Activated CD8-positive, alpha-beta memory T cell treated with anti-CD3 and anti-CD28 coated beads for 48 hours (primary cell): Measurements from ENCODE around the gene C1orf115.
"Not testable (repeated sequence)": the region's sequence is repeated elsewhere in the genome, so short reads cannot be mapped to it uniquely, and the experiment has no call there.

Experiments
- DNase-seq, 3 experiments: peaks; one replicate each; pipeline ENCODE4 v3.0.0-alpha.2; 2020; ENCODE audit warnings: low read depth in 2 of 3, low spot score in 2 of 3

C1orf115 gene, protein sequence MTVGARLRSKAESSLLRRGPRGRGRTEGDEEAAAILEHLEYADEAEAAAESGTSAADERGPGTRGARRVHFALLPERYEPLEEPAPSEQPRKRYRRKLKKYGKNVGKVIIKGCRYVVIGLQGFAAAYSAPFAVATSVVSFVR

DNA sequence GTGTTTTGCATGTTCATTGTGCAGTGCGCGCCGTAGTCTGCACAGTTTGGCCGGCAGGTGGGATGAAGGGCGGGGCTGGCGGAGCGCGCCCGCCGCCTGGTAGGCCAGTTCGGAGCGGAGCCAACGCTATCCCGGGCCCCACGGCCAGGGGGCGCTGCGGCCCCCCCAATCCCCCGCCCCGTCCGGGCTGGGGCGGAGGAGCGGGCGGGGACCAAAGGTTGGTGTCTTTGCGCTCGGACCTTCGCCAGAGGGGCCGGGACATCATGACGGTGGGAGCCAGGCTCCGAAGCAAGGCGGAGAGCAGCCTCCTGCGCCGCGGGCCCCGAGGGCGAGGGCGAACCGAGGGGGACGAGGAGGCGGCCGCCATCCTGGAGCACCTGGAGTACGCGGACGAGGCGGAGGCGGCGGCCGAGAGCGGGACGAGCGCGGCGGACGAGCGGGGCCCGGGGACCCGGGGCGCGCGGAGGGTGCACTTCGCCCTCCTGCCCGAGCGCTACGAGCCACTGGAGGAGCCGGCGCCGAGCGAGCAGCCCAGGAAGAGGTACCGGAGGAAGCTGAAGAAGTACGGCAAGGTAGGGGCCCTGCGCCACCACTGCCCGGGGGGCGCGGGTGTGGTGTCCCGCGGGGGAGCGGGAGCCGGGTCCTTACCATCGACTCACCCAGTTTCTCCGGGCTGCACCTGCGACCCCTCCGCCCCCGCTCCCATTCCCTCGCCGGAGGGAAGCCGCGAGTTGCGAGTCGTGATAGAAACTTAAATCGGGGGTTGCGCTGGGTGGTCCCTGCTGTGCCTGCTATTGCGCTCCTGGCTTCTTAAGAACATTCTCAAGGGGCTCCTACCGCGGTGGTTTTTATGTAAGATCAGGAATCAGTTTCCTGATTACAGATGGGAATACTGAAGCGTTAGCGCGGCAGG is at the start of gene C1orf115:
Gene C1orf115, plus strand, starts transcription at position 224 of the 913 bp plus-strand sequence. Its CDS starts 40 bp downstream, at position 264.
- DNase-seq: peak; percentile 46 to 55 (median 47)

DNA sequence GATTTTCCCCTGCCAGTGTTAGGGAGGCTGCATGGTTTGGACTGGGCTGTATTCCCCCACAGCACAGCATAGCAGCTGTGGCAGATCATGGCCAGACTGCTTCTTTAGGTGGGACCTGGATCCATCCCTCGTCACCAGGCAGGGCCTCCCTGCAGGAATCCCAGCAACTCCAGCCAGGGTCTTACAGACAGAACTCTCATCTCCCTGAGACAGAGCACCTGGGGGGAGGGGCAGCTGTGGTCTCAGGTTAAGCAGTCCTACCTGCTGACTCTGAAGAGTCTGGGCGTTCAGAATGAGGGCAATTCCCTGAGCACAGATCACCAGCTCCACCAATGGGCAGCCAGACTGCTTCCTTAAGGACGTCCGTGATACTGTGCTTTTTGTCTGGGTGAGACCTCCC is 47.9 kb upstream of the C1orf115 start:
- no peak for DNase-seq

DNA sequence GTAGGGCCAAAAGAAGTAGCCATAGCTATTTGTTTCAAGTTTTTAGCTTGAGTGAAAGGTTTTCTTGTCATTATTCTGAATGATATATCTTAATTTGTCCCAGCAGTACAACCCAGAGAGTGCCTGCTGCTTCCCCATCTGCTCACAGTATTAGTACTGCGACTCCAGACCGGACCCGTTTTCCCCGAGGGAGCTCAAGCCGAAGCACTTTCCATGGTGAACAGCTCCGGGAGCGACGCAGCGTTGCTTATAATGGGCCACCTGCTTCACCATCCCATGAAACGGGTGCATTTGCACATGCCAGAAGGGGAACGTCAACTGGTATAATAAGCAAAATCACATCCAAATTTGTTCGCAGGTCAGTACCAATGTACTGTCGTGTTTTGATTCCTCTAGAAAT is 37.2 kb upstream of the C1orf115 start:
- DNase-seq: no peak

DNA sequence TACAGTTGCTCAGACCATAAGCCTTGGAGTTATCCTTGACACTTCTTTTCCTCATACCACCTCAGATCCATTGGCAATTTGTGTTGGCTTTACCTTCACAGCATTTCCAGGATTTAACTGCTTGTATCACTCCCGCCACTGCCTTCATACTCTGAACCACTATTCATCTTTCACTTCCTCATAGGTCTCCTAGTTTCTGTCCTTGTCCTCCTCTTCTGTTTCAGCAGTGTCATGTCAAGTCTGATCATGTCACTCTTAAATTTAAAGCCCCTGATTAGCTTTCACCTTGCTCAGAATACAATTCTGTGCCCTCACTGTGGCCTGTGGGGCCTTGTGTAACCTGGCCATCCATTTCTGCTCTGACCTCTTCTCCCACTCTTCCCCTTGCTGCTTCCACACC is 34.7 kb upstream of the C1orf115 start:
- DNase-seq: no peak

DNA sequence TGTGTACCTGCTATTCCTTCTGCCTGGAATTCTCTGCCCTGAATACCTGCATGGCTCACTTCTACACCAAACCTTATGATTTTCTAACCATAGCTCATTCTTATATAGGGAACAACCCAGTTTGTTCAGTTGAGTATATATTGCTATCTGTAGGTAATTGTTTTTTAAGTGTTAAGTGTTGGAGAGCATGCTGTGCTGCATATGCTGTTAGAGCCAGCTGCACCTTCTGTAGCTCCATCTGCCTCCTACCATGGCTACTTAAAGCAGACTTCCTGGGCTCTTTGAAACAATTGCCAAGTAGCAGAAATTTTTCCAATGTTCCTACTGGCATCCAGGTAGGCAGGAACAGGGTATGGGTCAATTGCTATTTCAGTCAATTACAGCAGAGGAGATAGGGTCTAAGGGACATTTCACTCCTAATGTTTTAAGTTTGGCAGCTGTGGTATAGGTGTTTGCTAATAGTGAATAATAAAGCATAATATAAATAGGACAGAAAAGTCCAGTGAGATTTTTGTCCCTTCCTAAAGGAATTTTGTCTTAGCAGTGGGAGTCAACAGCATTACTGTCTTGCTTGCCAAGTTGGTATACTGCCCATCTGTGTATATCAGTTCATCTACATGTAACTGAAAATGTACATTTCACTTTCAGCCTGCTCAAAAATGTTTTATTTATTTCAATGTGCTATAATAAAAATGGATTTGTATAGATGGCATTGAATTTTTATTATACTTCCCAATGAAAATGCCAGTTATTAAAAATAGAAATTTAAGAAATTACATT is 34.0 kb upstream of the C1orf115 start:
- DNase-seq: no peak

DNA sequence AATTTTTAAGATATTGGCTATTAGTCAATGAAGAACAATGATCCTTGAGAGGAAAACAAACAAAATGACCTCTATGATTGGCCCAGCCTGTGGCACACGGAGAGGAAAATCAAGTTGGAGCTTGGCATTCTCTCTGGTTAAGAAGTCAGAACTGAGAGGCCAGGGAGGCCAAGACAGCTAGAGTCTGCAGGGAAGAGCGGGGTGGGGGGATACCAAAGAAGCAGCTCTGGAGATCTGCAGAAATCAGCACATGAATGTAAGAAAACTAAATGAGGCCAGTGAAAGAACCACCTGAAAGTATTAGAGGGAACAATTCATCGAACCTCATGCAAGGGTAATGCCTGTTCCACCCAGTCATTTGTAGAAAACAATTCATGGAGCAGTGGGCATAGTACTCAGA is 23.8 kb upstream of the C1orf115 start:
- DNase-seq: no peak

DNA sequence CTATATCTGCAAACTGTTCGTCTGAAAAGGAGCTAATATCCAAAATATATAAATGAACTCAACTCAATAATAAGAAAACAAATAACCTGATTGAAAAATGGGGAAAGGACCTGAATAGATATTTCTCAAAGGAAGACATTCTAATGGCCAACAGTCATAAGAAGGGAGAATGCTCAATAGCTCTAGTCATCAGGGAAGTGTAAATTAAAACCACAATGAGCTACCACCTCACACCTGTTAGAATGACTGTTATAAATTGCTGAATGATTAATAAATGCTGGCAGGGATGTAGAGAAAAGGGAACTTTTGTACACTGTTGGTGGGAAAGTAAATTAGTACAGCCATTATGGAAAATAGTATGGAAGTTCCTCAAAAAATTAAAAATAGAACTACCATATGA is 21.2 kb upstream of the C1orf115 start:
- DNase-seq: no peak

DNA sequence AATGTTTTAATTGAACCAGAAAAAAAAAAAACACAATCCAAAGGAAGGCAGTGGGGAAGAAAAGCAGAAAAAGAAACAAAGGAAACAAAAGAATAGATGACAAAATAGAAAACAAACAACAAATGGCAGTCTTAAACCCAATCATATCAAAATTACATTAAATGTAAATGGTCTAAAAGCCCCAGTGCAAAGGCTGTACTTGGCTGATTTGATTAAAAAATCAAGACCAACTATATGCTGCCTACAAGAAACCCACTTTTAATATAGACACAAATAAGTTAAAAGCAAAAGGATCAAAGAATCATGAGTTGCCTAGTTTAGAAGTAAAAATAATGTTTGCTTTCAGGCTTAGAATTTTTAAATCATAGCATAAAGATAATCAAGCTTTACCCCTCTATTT is 19.8 kb upstream of the C1orf115 start:
- no peak for DNase-seq

DNA sequence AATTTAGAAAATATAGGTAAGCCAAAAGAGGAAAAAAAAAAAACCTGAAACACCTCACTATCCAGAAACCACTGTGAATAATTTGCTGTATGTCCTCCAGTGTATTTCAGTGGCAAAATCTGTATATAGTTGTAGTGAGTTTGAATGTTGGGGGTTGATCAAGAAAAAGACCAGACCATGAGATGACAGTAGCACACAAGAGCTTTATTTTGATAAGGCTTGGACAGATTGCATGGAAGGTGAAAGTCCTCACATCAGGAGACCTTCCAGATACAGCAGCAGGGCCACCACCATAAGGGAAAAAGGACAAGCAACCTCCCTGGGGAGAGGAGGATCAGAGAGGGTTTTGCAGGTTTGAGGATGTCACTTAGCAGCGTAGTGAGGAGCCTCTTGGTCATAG is 16.2 kb upstream of the C1orf115 start:
- no peak for DNase-seq

DNA sequence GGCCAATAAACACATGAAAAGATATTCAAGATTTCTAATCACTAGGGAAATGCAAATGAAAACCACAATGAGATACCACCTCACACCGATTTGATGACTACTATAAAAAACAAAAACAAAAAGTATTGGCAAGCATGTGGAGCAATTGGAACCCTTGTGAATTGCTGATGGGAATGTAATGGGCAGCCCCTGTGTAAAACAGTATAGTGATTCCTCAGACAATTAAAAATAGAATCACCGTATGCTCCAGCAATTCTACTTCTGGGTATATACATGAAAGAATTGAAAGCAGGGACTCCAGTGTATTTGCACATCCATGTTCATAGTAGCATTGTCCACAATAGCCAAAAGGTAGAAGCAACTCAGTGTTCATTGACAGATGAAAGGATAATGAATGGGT is 12.9 kb upstream of the C1orf115 start:
- DNase-seq: no peak

DNA sequence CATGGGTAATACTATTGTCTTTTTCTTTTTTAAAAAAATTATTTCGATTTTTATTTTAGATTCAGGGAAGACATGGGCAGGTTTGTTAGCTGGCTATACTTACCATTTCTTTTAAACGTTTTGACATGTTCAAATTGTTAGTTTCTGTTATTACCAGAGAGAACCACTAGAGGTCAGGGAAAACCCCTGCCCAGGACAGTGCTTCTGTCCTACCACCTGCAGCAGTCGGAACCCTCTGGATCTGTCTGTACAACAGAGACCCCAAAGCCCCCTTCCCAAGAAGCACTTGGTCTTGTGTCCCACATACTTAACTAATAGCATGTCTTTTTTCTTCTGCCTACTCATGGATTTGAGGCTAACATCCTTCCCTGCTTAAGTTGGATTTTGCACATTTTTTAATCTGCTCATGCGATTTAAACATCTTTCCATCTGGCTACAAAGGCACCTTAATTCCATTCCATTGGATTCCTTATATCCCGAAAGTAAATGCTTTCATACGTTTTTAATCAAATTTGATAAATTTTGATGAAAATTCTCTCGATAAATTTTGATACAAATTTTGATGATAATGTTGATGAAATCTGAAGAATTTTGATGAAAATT is 10.0 kb upstream of the C1orf115 start:
- no peak for DNase-seq

DNA sequence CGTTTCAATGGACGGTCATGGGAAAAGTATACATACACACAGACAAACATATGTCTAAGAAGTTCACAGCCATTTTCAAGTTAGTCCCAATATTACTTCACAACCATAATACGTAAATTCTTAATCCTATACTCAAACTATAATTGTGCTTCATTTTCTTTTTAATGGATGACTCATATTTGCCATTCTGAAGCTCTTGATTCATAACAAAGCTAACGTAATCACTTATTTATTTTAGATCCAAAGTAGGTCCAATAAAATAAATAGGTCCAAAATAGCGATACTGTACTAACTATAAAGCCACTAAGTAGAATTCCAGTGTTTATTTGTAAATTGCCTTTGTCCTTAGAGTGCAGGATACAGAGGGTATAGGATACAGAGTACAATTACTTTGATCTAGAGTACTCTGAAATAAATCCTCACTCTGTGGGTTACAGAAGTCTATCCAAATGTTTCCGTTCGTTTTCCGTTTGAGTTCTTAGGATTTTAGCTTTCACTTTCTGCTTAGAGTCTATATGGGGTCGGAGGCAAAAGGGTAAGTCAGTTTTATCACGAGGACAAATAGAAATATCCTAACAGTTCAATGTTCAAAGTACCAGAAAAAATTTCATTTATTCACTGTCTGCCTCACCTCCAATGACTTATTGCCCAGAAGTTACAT is 8.8 kb upstream of the C1orf115 start:
- no peak for DNase-seq

DNA sequence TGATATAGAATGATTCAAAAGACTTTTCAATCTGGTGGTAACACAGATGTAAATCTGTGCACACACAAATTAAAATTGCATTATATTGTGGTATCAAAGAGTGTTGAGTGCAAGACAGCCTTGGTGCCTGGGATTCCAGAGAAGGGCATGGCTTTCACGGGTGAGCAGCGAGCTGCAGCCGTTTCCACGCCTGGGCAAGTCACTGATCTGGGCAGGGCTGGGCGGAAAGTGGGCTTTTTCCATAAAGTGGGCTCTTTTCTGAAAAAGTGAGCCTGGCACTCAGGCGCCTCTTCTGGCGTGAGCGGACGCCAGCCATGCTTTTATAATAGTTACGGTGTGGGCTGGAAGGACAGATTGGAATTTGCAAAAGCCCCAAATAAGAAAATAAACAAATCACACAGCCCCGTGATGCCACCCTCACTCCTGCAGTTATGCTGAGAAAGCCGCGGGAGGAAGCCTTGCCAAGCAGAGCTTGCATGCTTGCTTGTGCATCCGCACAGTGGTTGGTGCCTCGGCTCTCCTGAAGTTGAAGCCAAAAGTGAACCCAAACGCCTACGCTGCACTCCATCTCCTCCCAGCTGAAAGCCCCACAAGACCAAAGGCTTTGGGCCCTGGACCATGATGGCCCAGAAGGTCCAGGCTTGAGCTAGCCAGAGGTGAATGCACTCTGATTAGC is 7.1 kb upstream of the C1orf115 start:
- no peak for DNase-seq

DNA sequence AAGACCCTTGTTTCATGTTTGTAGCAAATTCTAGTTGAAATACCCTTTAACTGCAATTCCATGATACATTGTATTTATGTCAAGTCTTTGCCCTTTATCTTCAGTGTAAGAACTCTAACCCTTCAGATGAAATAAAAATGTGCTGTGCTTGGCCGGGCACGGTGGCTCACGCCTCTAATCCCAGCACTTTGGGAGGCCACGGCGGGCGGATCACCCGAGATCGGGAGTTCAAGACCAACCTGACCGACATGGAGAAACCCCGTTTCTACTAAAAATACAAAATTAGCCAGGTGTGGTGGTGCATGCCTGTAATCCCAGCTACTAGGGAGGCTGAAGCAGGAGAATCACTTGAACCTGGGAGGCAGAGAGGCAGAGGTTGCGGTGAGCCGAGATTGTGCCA is 6.4 kb upstream of the C1orf115 start:
- not testable (repeated sequence) for DNase-seq

DNA sequence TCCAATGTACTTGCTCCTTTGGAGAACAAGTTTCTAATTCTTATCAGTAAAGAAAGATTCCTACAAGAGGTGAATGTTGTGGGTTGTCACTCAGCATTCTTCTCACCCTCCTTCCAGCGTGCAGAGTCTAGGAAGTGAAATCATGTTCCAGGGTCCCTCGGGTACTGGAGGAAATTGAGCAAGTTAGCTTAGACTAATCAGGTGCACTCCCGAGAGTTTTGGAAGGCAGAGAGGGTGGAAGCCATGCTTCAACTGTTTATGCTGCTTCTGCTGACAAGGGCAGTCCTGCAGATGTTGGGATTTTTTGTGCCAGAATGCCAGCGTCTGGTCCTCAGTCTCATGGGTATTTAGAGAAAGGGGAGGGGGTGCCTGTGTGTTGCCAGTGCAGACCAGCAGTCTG is 5.3 kb upstream of the C1orf115 start:
- DNase-seq: no peak

DNA sequence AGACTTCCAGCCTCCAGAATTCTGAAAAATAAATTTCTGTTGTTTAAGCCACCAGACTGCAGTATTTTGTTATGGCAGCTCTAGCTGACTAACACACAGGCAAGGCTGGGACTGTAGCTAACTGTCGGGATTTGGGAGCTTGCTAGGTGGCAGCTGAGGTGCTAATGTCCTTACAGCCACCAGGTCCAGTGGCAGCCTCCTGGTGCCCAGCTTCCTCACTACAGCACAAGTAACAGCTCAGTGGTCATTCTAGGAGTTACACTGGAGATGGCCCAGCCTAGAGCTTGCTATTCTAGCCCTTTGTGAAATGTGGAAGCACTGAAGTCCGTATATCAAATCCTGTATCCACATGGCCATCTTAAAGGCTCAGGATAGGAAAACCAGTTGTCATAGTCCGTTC is 4.3 kb upstream of the C1orf115 start:
- no peak for DNase-seq

DNA sequence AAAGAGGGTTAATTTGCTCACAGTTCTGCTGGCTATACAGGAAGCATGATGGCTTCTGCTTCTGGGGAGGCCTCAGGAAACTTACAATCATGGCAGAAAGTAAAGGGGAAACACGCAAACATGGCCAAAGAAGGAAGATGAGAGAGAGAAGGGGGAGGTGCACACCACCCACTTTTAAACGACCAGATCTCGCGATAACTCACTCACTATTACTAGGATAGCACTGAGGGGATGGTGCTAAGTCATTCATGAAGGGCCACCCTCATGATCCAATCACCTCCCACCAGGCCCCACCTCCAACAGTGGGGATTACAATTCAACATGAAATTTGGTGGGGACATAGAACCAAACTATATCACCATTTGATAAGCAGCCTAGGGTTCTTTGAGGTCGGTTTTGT is 2.4 kb upstream of the C1orf115 start:
- no peak for DNase-seq

DNA sequence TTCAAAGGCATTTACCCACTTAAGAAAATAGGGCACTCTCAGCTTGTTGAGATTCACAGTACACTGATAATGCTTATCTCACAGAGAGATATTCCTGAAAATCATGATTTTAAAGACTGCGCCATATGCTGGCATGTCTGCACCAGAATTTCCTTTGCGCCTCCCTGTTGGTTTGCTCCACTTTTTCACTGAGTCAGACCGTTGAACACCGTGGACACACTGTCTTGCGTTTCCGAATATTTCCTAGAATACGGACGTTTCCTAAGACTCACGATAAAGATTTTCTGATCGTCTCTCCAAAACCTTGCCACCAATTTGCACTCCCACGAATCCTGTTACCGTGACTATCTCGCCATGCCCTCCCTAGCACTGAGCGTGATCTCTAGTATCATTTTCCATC is 497 bp upstream of the C1orf115 start:
- DNase-seq: no peak

DNA sequence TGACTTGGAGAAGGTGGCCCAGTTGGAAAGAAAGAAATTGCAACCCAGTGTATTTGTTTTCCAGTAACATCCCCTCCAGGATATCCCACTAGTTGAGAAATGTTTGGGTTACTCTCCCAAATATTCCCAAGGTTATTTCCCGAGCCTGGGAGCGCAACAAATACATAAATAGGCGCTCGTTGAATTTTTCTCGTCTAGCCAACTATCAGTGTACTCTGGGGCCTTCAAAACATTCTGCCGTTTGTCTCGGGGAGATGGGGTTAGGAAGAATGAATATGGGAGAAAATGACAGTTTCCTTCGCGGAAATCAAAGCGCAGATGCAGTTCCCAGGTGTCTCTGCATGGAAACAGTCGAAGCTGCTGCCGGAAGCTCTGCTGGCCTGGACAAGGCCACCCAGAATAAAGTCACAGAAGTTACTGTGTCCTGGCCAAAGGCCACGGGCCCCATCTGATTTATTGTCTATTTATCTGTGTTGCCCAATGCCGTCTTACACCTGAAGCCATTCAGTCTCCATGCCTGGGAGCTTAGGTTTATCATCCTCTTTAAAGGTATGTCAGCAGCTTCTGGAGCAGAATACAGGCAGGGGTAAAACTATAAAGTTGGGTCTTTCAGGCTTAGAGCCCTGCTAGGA is 1.0 kb downstream of the C1orf115 start:
- DNase-seq: no peak
